ENCODE measurements around the gene ZNF532.
"Not testable (repeated sequence)": the region's sequence is repeated elsewhere in the genome, so short reads cannot be mapped to it uniquely, and the experiment has no call there.

The ZNF532 gene, protein sequence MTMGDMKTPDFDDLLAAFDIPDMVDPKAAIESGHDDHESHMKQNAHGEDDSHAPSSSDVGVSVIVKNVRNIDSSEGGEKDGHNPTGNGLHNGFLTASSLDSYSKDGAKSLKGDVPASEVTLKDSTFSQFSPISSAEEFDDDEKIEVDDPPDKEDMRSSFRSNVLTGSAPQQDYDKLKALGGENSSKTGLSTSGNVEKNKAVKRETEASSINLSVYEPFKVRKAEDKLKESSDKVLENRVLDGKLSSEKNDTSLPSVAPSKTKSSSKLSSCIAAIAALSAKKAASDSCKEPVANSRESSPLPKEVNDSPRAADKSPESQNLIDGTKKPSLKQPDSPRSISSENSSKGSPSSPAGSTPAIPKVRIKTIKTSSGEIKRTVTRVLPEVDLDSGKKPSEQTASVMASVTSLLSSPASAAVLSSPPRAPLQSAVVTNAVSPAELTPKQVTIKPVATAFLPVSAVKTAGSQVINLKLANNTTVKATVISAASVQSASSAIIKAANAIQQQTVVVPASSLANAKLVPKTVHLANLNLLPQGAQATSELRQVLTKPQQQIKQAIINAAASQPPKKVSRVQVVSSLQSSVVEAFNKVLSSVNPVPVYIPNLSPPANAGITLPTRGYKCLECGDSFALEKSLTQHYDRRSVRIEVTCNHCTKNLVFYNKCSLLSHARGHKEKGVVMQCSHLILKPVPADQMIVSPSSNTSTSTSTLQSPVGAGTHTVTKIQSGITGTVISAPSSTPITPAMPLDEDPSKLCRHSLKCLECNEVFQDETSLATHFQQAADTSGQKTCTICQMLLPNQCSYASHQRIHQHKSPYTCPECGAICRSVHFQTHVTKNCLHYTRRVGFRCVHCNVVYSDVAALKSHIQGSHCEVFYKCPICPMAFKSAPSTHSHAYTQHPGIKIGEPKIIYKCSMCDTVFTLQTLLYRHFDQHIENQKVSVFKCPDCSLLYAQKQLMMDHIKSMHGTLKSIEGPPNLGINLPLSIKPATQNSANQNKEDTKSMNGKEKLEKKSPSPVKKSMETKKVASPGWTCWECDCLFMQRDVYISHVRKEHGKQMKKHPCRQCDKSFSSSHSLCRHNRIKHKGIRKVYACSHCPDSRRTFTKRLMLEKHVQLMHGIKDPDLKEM (N-terminal part only)

DNA sequence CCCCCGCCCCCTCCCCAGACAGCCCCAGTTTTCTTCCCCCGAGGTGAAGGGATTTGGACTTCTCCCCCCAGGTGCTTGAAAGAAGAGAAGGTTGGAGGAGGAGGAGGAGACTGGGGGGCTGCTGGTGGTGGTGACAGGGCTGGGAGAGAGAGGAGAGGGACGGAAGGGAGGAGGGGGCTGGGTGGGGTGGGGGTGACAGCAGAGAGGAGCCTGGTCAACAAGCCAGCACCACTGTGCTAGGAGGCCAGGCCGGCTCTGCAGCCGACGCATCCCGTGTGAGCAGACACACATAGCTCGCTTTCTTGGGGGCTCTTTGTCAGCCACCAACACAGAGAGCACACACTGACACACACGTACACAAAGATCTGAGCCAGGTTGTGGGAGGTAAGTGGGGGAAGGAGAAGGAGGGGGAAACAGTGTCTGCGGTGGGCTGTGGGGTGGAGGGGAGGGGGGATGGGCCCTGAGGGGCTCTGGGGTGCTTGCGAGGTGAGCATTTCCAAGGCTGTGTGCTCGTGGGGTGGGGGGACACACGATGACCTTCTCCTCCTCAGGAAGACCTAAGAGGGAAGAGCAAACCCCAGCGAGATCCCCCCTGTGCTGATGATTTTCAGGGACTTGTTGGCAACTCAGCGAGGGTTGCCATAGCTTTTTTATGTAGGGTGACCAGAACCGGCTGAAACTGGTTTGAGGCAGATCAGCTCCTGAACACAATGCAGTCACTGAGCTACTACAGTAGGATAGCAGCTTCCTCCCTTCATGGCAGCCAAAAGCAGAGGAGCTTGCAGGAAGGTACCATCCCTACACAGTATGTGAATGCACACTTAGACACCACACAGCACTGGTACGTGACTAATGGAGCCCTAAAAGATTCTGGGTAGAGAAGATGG is at the start of gene ZNF532:
Gene ZNF532 (plus strand): TSS at position 732 of the 887 bp plus-strand sequence. CDS start 53,411 bp downstream, outside the sequence.
- peaks cover 7% of the 10 kb centered on the region for H3K4me1 Mint-ChIP-seq (ENCODE audit: low read depth)
- H3K36me3 Mint-ChIP-seq (ENCODE audit: low read depth): peaks cover 2% of the 10 kb centered on the region
- no peaks in the 10 kb centered on the region for H3K9me3 Mint-ChIP-seq
- peak within 1 kb of the TSS; percentile 44 for H3K4me3 Mint-ChIP-seq
- H3K27me3 Mint-ChIP-seq: peaks cover 78% of the 10 kb centered on the region
- H3K27ac Mint-ChIP-seq: no peak within 1 kb of the TSS
- peak; percentile 32 for DNase-seq

DNA sequence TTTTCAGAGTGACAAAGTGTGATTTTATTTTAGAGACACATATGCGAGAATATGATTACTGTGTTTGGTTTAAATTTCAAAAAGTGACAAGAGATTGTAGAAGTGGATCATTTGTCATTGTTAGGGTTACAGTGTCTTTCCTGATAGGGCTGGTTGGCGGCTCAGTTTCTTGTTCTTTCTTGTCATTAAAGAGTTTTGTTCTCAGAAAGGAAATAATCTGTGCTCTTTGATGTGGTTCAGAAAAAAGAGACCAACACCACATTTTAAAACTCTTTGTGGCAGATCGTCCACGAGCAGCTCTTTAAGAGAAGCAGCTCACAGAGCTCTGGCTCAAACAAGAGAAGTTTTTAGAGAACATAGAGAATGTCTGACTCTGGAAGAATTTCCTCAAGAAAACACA is 45.6 kb upstream of the ZNF532 start:
- no peak for DNase-seq
- H3K4me3 Mint-ChIP-seq: no peak overlapping the region
- H3K4me1 Mint-ChIP-seq (ENCODE audit: low read depth): peaks cover 13% of the 10 kb centered on the region
- no peaks in the 10 kb centered on the region for H3K36me3 Mint-ChIP-seq (ENCODE audit: low read depth)
- H3K9me3 Mint-ChIP-seq: no peaks in the 10 kb centered on the region
- no peak overlapping the region for H3K27ac Mint-ChIP-seq
- peaks cover 83% of the 10 kb centered on the region for H3K27me3 Mint-ChIP-seq

DNA sequence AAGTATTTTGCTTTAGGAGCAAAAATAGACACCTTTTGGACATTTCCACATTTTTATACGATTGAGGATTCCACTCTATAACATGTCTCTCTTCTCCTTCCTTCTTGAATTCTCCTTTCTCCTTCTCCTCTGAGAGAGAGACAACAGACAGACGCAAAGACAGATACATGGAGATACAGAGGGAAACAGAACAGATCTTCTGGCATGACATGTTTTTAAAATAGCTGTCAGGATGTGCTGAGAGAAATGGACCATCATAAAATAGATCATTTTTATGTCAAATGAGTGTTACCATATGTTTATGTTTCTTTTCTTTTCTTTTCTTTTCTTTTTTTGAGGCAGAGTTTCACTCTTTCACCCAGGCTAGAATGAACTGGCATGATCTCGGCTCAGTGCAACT is 44.4 kb upstream of the ZNF532 start:
- Mint-ChIP-seq H3K36me3 (ENCODE audit: low read depth) (no peaks in the 10 kb centered on the region), H3K4me3 (no peak overlapping the region), H3K4me1 (ENCODE audit: low read depth) (peaks cover 13% of the 10 kb centered on the region), H3K27ac (no peak overlapping the region), H3K27me3 (peaks cover 82% of the 10 kb centered on the region), H3K9me3 (no peaks in the 10 kb centered on the region)
- DNase-seq: no peak

DNA sequence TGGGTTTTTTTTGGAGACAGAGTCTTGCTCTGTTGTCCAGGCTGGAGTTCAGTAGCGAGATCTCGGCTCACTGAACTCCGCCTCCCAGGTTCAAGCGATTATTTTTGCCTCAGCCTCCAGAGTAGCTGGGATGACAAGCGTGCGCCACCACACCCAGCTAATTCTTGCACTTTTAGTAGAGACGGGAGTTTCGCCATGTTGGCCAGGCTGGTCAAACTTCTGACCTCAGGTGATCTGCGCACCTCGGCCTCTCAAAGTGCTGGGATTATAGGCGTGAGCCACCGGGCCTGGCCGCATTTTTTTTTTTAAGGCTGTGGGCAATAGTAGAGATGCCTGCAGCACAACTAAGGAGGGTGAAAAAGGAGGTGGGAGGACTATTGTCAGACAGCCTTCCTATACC is 41.7 kb upstream of the ZNF532 start:
- Mint-ChIP-seq H3K9me3 (no peaks in the 10 kb centered on the region), H3K4me1 (ENCODE audit: low read depth) (peaks cover 13% of the 10 kb centered on the region), H3K4me3 (no peak overlapping the region), H3K36me3 (ENCODE audit: low read depth) (no peaks in the 10 kb centered on the region), H3K27me3 (peaks cover 79% of the 10 kb centered on the region), H3K27ac (no peak overlapping the region)
- DNase-seq: no peak

DNA sequence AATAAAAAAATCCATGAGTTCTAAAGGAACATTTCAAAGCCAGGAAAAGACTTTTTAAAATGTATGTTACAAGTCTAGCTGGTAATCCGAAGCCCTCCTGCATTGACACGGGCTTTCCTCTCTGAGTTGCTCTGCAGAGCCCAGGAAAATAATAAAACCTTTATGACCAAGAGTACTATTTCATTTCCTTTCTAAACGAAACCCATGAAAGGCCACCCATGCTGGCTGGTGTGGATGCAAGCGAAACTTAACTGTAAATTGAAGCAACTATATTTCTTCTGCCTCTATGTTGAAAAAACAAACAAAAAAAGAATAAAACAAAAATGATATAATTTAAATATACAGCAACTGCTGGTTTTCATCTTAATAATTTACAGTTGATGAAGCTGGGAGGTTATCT is 41.3 kb upstream of the ZNF532 start:
- Mint-ChIP-seq H3K27me3 (peaks cover 77% of the 10 kb centered on the region), H3K4me3 (no peak overlapping the region), H3K27ac (no peak overlapping the region), H3K36me3 (ENCODE audit: low read depth) (no peaks in the 10 kb centered on the region), H3K4me1 (ENCODE audit: low read depth) (peaks cover 13% of the 10 kb centered on the region), H3K9me3 (no peaks in the 10 kb centered on the region)
- DNase-seq: no peak

DNA sequence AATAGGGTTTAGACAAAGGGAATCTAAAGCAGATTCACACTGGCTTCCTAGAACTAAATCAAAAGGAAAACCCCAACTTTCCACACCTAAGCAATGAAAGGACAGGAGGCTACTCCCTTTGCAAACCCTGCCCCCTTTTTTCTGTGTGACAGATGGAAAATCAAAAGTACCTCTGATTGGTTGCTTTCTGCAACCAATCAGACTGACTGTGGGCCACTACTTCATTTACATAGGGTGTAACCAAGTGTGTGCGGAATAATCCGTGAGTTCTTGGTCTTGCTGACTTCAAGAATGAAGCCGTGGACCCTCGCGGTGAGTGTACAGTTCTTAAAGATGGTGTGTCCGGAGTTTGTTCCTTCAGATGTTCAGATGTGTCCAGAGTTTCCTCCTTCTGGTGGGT is 37.8 kb upstream of the ZNF532 start:
- H3K27ac Mint-ChIP-seq; H3K4me3 Mint-ChIP-seq; H3K9me3 Mint-ChIP-seq; H3K4me1 Mint-ChIP-seq (ENCODE audit: low read depth); H3K36me3 Mint-ChIP-seq (ENCODE audit: low read depth); DNase-seq: not testable (repeated sequence)
- H3K27me3 Mint-ChIP-seq: peaks cover 66% of the 10 kb centered on the region

DNA sequence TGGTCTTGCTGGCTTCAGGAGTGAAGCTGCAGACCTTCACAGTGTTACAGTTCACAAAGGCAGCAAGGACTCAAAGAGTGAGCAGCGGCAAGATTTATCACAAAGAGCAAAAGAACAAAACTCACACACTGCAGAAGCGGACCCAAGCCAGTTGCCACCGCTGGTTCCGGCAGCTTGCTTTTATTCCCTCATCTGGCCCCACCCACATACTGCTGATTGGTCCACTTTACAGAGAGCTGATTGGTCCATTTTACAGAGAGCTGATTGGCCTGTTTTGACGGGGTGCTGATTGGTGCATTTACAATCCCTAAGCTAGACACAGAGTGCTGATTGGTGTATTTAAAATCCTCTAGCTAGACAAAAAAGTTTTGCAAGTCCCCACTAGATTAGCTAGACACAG is 37.2 kb upstream of the ZNF532 start:
- Mint-ChIP-seq H3K36me3 (ENCODE audit: low read depth) (no peaks in the 10 kb centered on the region), H3K27me3 (peaks cover 65% of the 10 kb centered on the region)

DNA sequence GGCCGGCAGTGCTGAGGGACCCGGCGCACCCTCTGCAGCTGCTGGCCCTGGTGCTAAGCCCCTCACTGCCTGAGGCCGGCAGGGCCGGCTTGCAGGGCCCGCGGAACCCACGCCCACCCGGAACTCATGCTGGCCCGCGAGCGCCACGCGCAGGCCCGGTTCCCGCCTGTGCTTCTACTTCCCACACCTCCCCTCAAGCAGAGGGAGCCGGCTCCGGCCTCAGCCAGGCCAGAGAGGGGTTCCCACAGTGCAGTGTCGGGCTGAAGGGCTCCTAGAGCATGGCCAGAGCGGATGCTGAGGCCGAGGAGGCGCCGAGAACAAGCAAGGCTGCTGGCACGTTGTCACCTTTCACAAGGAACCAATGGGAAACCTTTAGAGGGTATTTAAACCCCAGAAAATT is 36.8 kb upstream of the ZNF532 start:
- Mint-ChIP-seq H3K9me3 (no peaks in the 10 kb centered on the region), H3K4me1 (ENCODE audit: low read depth) (no peaks in the 10 kb centered on the region), H3K4me3 (no peak overlapping the region), H3K36me3 (ENCODE audit: low read depth) (no peaks in the 10 kb centered on the region), H3K27me3 (peaks cover 64% of the 10 kb centered on the region), H3K27ac (no peak overlapping the region)
- DNase-seq: no peak

More for the DNA sequence above, 37.2 kb upstream of the ZNF532 start:
- DNase-seq: no peak
- Mint-ChIP-seq H3K4me3 (no peak overlapping the region), H3K27ac (no peak overlapping the region), H3K4me1 (ENCODE audit: low read depth) (no peaks in the 10 kb centered on the region), H3K9me3 (no peaks in the 10 kb centered on the region)

DNA sequence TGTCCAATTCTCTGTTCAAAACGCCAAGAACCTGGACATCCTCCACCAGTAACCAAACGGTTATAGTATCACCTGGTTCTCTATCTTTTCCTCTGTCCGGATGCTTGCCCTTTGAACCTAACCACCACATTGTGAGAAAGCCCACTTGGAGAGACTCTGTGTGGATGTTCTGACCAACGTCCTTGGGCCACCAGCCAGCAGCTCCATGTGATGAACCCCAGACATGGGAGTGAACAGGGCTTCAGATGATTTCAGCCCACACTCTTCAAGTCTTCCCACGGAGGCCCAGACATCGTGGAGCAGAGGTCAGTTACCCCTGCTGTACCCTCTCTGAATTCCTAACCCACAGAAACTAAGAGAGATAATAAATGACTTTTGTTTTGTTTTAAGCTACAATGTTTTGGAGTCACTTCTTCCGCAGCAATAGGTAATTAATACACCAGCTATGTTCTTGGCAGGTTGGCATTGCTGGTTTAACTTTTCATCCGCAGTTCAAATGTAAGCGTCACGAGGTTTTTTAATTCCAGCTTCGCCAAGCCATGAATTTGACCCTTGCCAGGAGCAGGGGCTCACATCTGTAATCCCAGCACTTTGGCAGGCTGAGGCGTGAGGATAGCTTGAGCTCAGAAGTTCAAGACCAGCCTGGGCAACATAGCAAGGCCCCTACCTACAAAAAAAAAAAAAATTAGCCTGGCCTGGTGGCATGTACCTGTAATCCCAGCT is 36.1 kb upstream of the ZNF532 start:
- Mint-ChIP-seq H3K36me3 (ENCODE audit: low read depth) (no peaks in the 10 kb centered on the region), H3K4me3 (no peak overlapping the region), H3K27me3 (peaks cover 62% of the 10 kb centered on the region), H3K4me1 (ENCODE audit: low read depth) (no peaks in the 10 kb centered on the region), H3K9me3 (no peaks in the 10 kb centered on the region), H3K27ac (no peak overlapping the region)
- DNase-seq: no peak

DNA sequence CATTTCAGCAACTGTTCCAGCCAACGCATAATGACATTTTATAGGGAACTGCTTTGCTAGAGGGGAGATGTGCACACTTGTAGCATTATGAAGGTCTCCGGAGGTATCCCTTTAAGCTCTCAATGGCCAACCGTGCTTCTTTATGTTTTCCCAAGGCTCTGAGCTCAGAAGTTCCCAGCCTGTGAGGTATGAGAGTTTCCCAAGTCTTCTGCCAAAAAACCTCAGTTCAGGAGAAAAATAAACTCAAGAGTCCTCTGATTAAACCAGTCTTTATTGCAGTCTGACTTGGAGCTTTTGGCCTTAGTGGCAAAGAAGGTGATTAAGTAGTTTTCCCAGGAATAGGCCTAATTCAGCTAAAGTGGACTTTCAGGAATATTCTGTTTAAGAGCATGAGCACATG is 35.4 kb upstream of the ZNF532 start:
- no peaks in the 10 kb centered on the region for H3K9me3 Mint-ChIP-seq
- H3K36me3 Mint-ChIP-seq (ENCODE audit: low read depth): no peaks in the 10 kb centered on the region
- peaks cover 59% of the 10 kb centered on the region for H3K27me3 Mint-ChIP-seq

DNA sequence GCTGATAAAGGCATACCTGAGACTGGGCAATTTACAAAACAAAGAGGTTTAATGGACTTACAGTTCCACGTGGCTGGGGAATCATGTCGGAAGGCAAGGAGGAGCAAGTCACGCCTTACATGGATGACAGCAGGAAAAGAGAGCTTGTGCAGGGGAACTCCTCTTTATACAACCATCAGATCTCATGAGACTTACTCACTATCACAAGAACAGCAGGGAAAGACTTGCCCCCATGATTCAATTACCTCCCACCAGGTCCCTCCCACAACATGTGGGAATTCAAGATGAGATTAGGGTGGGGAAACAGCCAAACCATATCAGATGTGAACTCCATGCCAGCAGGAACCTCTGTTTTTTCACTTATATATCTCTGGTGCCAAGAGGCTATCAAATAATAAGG is 34.8 kb upstream of the ZNF532 start:
- H3K4me1 Mint-ChIP-seq (ENCODE audit: low read depth); DNase-seq; H3K27ac Mint-ChIP-seq; H3K9me3 Mint-ChIP-seq; H3K4me3 Mint-ChIP-seq; H3K36me3 Mint-ChIP-seq (ENCODE audit: low read depth): not testable (repeated sequence)
- peaks cover 53% of the 10 kb centered on the region for H3K27me3 Mint-ChIP-seq

More for the DNA sequence above, 35.4 kb upstream of the ZNF532 start:
- Mint-ChIP-seq H3K27ac (no peak overlapping the region), H3K4me3 (no peak overlapping the region), H3K4me1 (ENCODE audit: low read depth) (no peaks in the 10 kb centered on the region)
- DNase-seq: no peak

DNA sequence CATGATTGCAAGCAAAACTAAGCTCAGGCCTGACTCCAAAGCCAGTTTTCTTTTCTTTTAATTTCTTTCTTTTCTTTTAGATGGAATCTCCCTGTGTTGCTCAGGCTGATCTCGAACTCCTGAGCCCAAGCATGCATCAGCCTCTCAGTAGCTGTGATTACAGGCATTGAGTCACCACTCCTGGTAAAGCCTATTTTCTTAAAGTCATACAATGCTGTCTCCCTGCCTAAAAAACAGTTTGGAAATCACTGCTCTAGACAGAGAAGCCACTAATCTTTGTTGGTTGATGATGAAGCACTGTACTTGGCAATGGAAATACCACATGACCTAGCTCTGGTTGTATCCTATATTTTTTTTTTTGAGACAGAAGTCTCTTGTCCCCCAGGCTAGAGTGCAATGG is 33.1 kb upstream of the ZNF532 start:
- H3K4me3 Mint-ChIP-seq: no peak overlapping the region
- no peak overlapping the region for H3K27ac Mint-ChIP-seq
- no peak for DNase-seq
- H3K27me3 Mint-ChIP-seq: peaks cover 38% of the 10 kb centered on the region
- no peaks in the 10 kb centered on the region for H3K4me1 Mint-ChIP-seq (ENCODE audit: low read depth)
- no peaks in the 10 kb centered on the region for H3K9me3 Mint-ChIP-seq
- no peaks in the 10 kb centered on the region for H3K36me3 Mint-ChIP-seq (ENCODE audit: low read depth)

DNA sequence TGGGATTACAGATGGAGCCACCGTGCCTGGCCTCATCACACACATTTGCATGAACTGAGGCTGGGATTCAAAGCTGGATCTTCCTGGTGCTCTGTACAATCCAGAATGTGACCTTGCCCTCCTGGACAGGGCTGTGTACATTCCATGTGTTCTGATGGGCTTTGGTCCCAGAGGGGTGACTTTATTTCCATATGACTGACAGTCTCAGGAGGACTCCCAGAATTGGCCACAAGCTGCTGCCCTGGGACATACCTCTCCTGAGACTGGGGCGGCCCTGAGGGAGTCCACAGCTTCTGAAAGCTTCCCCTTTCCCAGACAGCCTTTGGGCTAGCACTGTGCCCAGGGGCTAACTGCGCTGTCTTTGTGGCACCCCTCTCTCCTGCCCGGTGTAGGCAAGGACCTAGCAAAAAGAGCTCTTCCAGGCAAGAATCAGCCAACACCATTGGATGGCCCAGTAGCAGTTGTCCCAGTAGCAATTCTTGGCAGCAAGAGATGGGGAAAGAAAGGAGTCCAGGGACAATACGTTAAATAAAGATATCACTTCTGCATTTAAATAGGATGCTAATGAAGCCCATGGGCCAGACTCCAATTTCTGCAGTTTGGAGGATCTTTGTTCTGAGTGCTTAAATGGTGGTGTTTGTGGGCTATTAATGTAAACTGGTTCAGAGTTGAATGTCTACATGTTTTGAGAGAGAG is 26.4 kb upstream of the ZNF532 start:
- peaks cover 32% of the 10 kb centered on the region for H3K27me3 Mint-ChIP-seq
- no peak overlapping the region for H3K4me3 Mint-ChIP-seq
- no peaks in the 10 kb centered on the region for H3K4me1 Mint-ChIP-seq (ENCODE audit: low read depth)
- no peaks in the 10 kb centered on the region for H3K36me3 Mint-ChIP-seq (ENCODE audit: low read depth)
- no peak for DNase-seq
- H3K9me3 Mint-ChIP-seq: no peaks in the 10 kb centered on the region
- H3K27ac Mint-ChIP-seq: no peak overlapping the region
